K562 (cell line): ENCODE data around the gene FANCI. TPM values are rescaled to one million over a fixed set of nuclear protein-coding genes. Genes with fewer than 3 reads are reported as not detected.
A peak's percentile ranks its signal among the peaks of the same experiment; 100 is the strongest.

Experiments
- ATF1 ChIP-seq, 2 experiments: fragments of 450-650 bp in 1 of 2; IDR thresholded peaks; 2 replicates each; pipeline ENCODE4 v1.6.1; 2016; ENCODE audit warnings: missing compliant biosample characterization in 1 of 2, missing genetic modification characterization in 1 of 2
- CTBP1 ChIP-seq: fragments of 450-650 bp; IDR thresholded peaks from 2 replicates; pipeline ENCODE4 v1.6.1; 2016; ENCODE audit warnings: borderline replicate concordance
- HNRNPUL1 ChIP-seq: fragments of 200-400 bp; formaldehyde crosslinking; IDR thresholded peaks from 2 replicates; pipeline ENCODE4 v1.6.1; 2017; ENCODE audit warnings: low read length
- JUND ChIP-seq, 2 experiments: IDR thresholded peaks; 2 replicates in 1 of 2; 3 replicates in 1 of 2; pipeline ENCODE4 v1.6.1; 2011; ENCODE audit warnings: borderline replicate concordance in 2 of 2, low read depth in 2 of 2, low read length in 2 of 2, improper control_type of control experiment in 1 of 2, missing biosample characterization in 1 of 2, missing genetic modification characterization in 1 of 2, missing genetic modification reagents in 1 of 2
- KLF10 ChIP-seq: fragments of 250-450 bp; sonication (Bioruptor Pico); IDR thresholded peaks from 2 replicates; pipeline ENCODE4 v1.6.1; 2021; ENCODE audit warnings: matching md5 sums
- MEIS2 ChIP-seq: fragments of 450-650 bp; IDR thresholded peaks from 2 replicates; pipeline ENCODE4 v1.6.1; 2014; ENCODE audit warnings: mild to moderate bottlenecking; ENCODE audit not compliant: partially characterized antibody
- SIN3B ChIP-seq: fragments of 450-650 bp; IDR thresholded peaks from 2 replicates; pipeline ENCODE4 v1.6.1; 2017; ENCODE audit warnings: low read depth, mild to moderate bottlenecking, moderate library complexity
- SPI1 ChIP-seq: IDR thresholded peaks from 2 replicates; pipeline ENCODE4 v1.6.1; 2011; ENCODE audit warnings: low read depth, low read length, control low read depth, borderline replicate concordance
- SRSF9 ChIP-seq: fragments of 200-400 bp; formaldehyde crosslinking; IDR thresholded peaks from 2 replicates; pipeline ENCODE4 v1.6.1; 2017; ENCODE audit warnings: low read depth, low read length, borderline replicate concordance
- TCF3 ChIP-seq: sonication (generic); formaldehyde crosslinking; IDR thresholded peaks from 2 replicates; pipeline ENCODE4 v1.4.0; 2020; ENCODE audit warnings: mild to moderate bottlenecking, missing genetic modification reagents
- TFAM ChIP-seq: fragments of 250-450 bp; sonication (Bioruptor Pico); conservative IDR thresholded peaks from 2 replicates; pipeline ENCODE4 v1.5.0; 2021; ENCODE audit warnings: mild to moderate bottlenecking, moderate library complexity
- U2AF1 ChIP-seq: fragments of 200-400 bp; formaldehyde crosslinking; optimal IDR thresholded peaks from 2 replicates; pipeline ENCODE3; 2017; ENCODE audit warnings: mild to moderate bottlenecking, low read depth, low read length, moderate library complexity
- ZNF133 ChIP-seq: fragments of 250-450 bp; sonication (Bioruptor Pico); IDR thresholded peaks from 2 replicates; pipeline ENCODE4 v1.4.0; 2020; ENCODE audit warnings: mild to moderate bottlenecking
- ZNF23 ChIP-seq: fragments of 250-450 bp; sonication (Bioruptor Pico); IDR thresholded peaks from 2 replicates; pipeline ENCODE4 v1.4.0; 2020; ENCODE audit warnings: mild to moderate bottlenecking
- ZNF24 ChIP-seq: fragments of 450-650 bp; IDR thresholded peaks from 2 replicates; pipeline ENCODE4 v1.6.1; 2016
- ZNF584 ChIP-seq: fragments of 200-800 bp; sonication (Bioruptor generic); IDR thresholded peaks from 2 replicates; pipeline ENCODE4 v1.6.1; 2016; ENCODE audit warnings: low read depth, mild to moderate bottlenecking, missing genetic modification characterization, missing compliant biosample characterization
- ZNF79 ChIP-seq: fragments of 250-450 bp; sonication (Bioruptor Pico); IDR thresholded peaks from 2 replicates; pipeline ENCODE4 v1.4.0; 2020; ENCODE audit warnings: low read depth, mild to moderate bottlenecking, moderate library complexity
- polyA plus RNA-seq, 8 experiments: library from polyadenylated mRNA; depleted of rRNA in 4 of 8; stranded (reverse) in 5 of 8; unstranded in 3 of 8; fragments of >200 nt; fragmentation: Nextera tagmentation in 2 of 8; fragmentation: Illumina TruSeq in 1 of 8; extraction: Ambion mirVana in 2 of 8; extraction: Trizol in 1 of 8; gene quantifications; 2 replicates each; pipeline versions ENCODE4 v1.2.1 to v1.2.3, GENCODE V29; 2011 to 2014; ENCODE audit warnings: inconsistent platforms in 1 of 8, missing spikeins in 1 of 8
- total RNA-seq, 7 experiments: library from RNA; depleted of rRNA in 6 of 7; stranded (reverse); fragments of >200 nt in 6 of 7; fragmentation: Illumina TruSeq in 2 of 7; extraction: Trizol in 2 of 7; gene quantifications; 2 replicates each; pipeline versions ENCODE4 v1.2.1 to v1.2.3, GENCODE V29; 2011 to 2021; ENCODE audit warnings: low replicate concordance in 1 of 7
- TF ChIP-seq, protein P1 (sequence below), 2 experiments: fragments of 450-650 bp; IDR thresholded peaks; 2 replicates each; pipeline ENCODE4 v1.6.1; 2018; ENCODE audit warnings: mild to moderate bottlenecking in 2 of 2, low read depth in 1 of 2; ENCODE audit not compliant: partially characterized antibody in 2 of 2
- TF ChIP-seq, protein P2 (sequence below), 2 experiments: IDR thresholded peaks in 1 of 2; conservative IDR thresholded peaks in 1 of 2; 2 replicates each; pipeline ENCODE4 v1.6.1; 2016; ENCODE audit warnings: low read depth in 2 of 2, mild to moderate bottlenecking in 1 of 2, missing compliant biosample characterization in 1 of 2, missing genetic modification characterization in 1 of 2, moderate library complexity in 1 of 2
- TF ChIP-seq, protein P3 (sequence below): sonication (generic); IDR thresholded peaks from 2 replicates; pipeline ENCODE4 v1.6.1; 2016

FANCI gene
- total and polyA plus RNA-seq, 9 of the 15 experiments (the other 6 are each of a cell fraction or from before 2014, with no cell fraction given) = 72.1 to 165 (median 131) TPM

DNA sequence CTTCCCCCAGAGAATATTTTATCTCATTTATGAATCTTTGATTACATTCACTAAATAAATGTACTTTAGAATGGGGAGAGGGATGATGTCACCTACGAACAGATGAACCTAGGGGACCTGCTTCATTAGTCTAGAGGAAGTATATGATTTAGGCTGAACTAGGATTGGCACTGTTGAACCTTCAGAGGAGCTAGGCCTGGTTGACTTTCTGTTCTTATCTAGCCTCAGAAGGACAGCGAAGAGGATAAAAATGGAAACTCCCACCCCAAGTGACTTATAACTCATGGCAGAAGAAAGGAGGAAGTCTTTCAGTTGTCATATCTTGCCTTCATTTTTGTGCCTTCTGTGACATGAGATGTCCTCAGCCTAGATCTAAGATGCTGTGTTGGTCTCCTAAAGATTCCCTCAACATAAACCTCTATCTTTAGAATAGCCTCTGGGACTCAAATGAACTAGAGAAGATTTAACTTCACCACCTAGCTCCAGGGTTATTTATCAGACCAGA lies 48.2 kb downstream of the FANCI start (continued):
- TF ChIP-seq, protein P1, sequence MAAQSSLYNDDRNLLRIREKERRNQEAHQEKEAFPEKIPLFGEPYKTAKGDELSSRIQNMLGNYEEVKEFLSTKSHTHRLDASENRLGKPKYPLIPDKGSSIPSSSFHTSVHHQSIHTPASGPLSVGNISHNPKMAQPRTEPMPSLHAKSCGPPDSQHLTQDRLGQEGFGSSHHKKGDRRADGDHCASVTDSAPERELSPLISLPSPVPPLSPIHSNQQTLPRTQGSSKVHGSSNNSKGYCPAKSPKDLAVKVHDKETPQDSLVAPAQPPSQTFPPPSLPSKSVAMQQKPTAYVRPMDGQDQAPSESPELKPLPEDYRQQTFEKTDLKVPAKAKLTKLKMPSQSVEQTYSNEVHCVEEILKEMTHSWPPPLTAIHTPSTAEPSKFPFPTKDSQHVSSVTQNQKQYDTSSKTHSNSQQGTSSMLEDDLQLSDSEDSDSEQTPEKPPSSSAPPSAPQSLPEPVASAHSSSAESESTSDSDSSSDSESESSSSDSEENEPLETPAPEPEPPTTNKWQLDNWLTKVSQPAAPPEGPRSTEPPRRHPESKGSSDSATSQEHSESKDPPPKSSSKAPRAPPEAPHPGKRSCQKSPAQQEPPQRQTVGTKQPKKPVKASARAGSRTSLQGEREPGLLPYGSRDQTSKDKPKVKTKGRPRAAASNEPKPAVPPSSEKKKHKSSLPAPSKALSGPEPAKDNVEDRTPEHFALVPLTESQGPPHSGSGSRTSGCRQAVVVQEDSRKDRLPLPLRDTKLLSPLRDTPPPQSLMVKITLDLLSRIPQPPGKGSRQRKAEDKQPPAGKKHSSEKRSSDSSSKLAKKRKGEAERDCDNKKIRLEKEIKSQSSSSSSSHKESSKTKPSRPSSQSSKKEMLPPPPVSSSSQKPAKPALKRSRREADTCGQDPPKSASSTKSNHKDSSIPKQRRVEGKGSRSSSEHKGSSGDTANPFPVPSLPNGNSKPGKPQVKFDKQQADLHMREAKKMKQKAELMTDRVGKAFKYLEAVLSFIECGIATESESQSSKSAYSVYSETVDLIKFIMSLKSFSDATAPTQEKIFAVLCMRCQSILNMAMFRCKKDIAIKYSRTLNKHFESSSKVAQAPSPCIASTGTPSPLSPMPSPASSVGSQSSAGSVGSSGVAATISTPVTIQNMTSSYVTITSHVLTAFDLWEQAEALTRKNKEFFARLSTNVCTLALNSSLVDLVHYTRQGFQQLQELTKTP (IDR thresholded peaks at IDR 0.05; ENCODE audit: low read depth in 1 of 2, partially characterized antibody in 2 of 2) = no peak
- TF ChIP-seq TCF3 (CRISPR knock-in tag) = peak; percentile 14; the same call in 1 of the 2 replicates
- no peak for TF ChIP-seq JUND (IDR thresholded peaks at IDR 0.05; ENCODE audit: borderline replicate concordance, low read depth, low read length)
- TF ChIP-seq JUND (tag; IDR thresholded peaks at IDR 0.05; ENCODE audit: borderline replicate concordance, low read depth, low read length) = peak; percentile 61; the same call in 2 of the 3 replicates
- TF ChIP-seq ATF1 (CRISPR knock-in tag; IDR thresholded peaks at IDR 0.05) = no peak
- TF ChIP-seq ATF1 (tag; IDR thresholded peaks at IDR 0.05) = no peak
- TF ChIP-seq, protein P2, sequence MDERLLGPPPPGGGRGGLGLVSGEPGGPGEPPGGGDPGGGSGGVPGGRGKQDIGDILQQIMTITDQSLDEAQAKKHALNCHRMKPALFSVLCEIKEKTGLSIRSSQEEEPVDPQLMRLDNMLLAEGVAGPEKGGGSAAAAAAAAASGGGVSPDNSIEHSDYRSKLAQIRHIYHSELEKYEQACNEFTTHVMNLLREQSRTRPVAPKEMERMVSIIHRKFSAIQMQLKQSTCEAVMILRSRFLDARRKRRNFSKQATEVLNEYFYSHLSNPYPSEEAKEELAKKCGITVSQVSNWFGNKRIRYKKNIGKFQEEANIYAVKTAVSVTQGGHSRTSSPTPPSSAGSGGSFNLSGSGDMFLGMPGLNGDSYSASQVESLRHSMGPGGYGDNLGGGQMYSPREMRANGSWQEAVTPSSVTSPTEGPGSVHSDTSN (CRISPR knock-in tag; IDR thresholded peaks at IDR 0.05; ENCODE audit: low read depth) = no peak
- TF ChIP-seq, protein P2 (tag; conservative IDR thresholded peaks at IDR 0.05; ENCODE audit: low read depth) = peak; percentile 68
- TF ChIP-seq CTBP1 = 0 out of 2 replicates have a peak, but pooled peaks have one; percentile 38
- peak; percentile 70; the same call in 1 of the 2 replicates for TF ChIP-seq SPI1
- TF ChIP-seq, protein P3, sequence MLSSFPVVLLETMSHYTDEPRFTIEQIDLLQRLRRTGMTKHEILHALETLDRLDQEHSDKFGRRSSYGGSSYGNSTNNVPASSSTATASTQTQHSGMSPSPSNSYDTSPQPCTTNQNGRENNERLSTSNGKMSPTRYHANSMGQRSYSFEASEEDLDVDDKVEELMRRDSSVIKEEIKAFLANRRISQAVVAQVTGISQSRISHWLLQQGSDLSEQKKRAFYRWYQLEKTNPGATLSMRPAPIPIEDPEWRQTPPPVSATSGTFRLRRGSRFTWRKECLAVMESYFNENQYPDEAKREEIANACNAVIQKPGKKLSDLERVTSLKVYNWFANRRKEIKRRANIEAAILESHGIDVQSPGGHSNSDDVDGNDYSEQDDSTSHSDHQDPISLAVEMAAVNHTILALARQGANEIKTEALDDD = peak; percentile 72; the same call in 1 of the 2 replicates
- no peak for TF ChIP-seq U2AF1
- no peak for TF ChIP-seq TFAM (CRISPR knock-in tag)
- no peak for TF ChIP-seq ZNF24
- no peak for TF ChIP-seq SRSF9
- no peak for TF ChIP-seq KLF10 (CRISPR knock-in tag)
- peak; percentile 55 for TF ChIP-seq MEIS2
- no peak for TF ChIP-seq ZNF133 (CRISPR knock-in tag)
- TF ChIP-seq SIN3B = no peak
- no peak for TF ChIP-seq ZNF79 (CRISPR knock-in tag)
- TF ChIP-seq ZNF23 (CRISPR knock-in tag) = no peak
- no peak for TF ChIP-seq ZNF584 (CRISPR knock-in tag)
- no peak for TF ChIP-seq HNRNPUL1
- TF ChIP-seq, all 486 proteins: peak for 10
